ENCODE results near the gene MYO15B. TPM values are rescaled to one million over a fixed set of nuclear protein-coding genes. Genes with fewer than 3 reads are reported as not detected.

MYO15B gene
- total and polyA plus RNA-seq, 2 of the 13 experiments (the other 11 are each of a cell fraction or from before 2014, with no cell fraction given) = 2.8 to 8.1 TPM

DNA sequence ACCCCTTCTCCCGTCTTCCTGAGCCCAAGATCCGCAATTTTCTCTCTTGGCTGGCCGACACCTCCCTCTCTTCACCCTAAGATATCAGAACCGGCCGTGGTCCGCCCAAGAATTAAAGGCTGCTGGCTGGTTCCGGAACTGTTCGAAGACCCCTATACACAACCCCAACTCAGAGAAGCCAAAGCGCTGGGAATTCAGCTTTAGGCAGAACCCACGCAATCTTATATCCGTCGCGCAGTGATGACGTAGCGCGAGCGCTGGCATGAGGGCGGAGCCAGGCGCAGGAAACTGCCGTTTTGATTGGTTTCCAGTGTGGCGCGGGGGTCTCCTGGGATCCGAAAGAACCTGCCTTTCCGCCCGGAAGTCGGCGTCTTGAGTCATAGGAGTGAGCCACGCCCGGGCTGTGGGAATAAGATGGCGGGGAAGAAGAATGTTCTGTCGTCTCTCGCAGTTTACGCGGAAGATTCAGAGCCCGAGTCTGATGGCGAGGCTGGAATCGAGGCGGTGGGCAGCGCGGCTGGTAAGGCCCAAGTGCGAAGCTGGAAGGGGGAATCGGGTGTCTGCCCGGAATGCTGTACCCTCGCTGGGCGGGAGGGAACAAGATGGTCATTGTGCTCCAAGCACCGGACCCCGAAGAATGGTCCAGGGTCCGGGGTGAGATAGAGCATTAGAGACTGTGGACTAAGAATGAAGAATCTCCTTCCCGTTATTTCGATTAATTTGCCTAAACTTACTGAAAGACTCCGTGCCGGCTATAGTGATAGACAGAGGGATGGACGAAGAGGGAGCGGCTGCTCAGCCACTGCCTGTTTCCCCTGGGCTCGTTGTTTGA, 79.6 kb downstream of the MYO15B start, which contains the start of the genes RECQL5 and SAP30BP (continued):
- TF ChIP-seq YEATS2 (CRISPR knock-in tag; IDR thresholded peaks at IDR 0.05; ENCODE audit: borderline replicate concordance) = peak; percentile 91; the same call in 1 of the 2 replicates
- TF ChIP-seq, protein P1, sequence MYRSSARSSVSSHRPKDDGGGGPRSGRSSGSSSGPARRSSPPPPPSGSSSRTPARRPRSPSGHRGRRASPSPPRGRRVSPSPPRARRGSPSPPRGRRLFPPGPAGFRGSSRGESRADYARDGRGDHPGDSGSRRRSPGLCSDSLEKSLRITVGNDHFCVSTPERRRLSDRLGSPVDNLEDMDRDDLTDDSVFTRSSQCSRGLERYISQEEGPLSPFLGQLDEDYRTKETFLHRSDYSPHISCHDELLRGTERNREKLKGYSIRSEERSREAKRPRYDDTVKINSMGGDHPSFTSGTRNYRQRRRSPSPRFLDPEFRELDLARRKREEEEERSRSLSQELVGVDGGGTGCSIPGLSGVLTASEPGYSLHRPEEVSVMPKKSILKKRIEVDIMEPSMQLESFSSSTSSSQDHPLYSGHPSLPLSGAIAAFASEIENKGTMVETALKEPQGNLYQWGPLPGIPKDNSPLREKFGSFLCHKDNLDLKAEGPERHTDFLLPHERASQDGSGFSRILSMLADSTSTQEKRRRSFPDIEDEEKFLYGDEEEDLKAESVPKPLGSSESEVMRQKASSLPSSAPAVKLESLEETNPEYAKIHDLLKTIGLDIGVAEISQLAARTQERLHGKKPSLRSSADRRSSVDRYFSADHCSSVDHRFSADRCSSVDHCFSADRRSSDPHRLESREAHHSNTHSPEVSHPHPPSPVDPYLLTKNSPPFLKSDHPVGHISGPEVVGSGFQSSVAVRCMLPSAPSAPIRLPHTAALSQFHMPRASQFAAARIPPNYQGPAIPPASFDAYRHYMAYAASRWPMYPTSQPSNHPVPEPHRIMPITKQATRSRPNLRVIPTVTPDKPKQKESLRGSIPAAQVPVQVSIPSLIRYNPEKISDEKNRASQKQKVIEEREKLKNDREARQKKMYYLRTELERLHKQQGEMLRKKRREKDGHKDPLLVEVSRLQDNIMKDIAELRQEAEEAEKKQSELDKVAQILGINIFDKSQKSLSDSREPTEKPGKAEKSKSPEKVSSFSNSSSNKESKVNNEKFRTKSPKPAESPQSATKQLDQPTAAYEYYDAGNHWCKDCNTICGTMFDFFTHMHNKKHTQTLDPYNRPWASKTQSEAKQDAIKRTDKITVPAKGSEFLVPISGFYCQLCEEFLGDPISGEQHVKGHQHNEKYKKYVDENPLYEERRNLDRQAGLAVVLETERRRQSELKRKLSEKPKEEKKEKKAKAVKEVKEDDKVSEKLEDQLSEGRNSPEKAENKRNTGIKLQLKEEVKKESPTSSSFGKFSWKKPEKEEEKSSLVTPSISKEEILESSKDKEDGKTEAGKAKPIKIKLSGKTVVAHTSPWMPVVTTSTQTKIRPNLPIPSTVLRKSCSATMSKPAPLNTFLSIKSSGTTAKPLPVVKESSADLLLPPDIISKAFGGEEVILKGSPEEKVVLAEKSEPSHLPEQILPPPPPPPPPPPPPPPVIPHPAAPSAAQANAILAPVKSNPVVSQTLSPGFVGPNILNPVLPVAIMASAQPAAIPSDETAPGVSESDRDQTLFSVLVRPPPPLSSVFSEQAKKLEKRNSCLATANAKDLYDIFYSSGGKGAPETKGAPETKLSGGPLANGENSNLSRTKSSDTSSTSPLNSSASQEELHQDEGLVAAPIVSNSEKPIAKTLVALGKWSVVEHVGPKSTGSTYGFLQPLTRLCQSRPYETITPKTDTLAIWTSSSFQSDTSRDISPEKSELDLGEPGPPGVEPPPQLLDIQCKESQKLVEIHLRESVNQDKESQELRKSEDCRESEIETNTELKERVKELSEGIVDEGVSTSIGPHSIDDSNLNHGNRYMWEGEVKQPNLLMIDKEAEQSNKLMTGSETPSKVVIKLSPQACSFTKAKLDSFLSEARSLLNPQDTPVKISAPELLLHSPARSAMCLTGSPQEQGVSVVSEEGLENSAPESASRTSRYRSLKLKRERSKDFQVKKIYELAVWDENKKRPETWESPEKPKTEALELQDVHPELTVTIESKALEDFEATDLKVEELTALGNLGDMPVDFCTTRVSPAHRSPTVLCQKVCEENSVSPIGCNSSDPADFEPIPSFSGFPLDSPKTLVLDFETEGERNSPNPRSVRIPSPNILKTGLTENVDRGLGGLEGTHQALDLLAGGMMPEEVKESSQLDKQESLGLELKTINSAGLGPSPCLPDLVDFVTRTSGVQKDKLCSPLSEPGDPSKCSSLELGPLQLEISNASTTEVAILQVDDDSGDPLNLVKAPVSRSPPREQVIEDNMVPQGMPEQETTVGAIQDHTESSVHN (CRISPR knock-in tag; IDR thresholded peaks at IDR 0.05) = no peak
- no peak for TF ChIP-seq ZNF567 (CRISPR knock-in tag; IDR thresholded peaks at IDR 0.05; ENCODE audit: borderline replicate concordance)
- TF ChIP-seq ZNF143 (CRISPR knock-in tag; IDR thresholded peaks at IDR 0.05) = peak; percentile 92
- no peak for TF ChIP-seq HNRNPK (IDR thresholded peaks at IDR 0.05; ENCODE audit: low read depth, low read length, poor library complexity, severe bottlenecking)
- no peak; the same call in 1 of the 2 replicates for TF ChIP-seq TARDBP (CRISPR knock-in tag; IDR thresholded peaks at IDR 0.05)
- TF ChIP-seq PCBP2 (optimal IDR thresholded peaks at IDR 0.05; ENCODE audit: low read depth, low read length, poor library complexity, severe bottlenecking) = no peak
- TF ChIP-seq SRSF4 (IDR thresholded peaks at IDR 0.05; ENCODE audit: low read depth, low read length, poor library complexity, severe bottlenecking) = no peak
- peak; percentile 97 for TF ChIP-seq SP4 (CRISPR knock-in tag; IDR thresholded peaks at IDR 0.05)
- TF ChIP-seq ELF4 (CRISPR knock-in tag; IDR thresholded peaks at IDR 0.05; ENCODE audit: borderline replicate concordance) = peak; percentile 98
- TF ChIP-seq MED1 (CRISPR knock-in tag; IDR thresholded peaks at IDR 0.05) = peak; percentile 53; the same call in 1 of the 2 replicates
- TF ChIP-seq, protein P2, sequence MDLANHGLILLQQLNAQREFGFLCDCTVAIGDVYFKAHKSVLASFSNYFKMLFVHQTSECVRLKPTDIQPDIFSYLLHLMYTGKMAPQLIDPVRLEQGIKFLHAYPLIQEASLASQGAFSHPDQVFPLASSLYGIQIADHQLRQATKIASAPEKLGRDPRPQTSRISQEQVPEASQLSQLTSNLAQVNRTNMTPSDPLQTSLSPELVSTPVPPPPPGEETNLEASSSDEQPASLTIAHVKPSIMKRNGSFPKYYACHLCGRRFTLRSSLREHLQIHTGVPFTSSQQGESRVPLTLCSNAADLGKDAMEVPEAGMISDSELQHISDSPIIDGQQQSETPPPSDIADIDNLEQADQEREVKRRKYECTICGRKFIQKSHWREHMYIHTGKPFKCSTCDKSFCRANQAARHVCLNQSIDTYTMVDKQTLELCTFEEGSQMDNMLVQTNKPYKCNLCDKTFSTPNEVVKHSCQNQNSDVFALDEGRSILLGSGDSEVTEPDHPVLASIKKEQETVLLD (CRISPR knock-in tag; IDR thresholded peaks at IDR 0.05; ENCODE audit: low read depth) = no peak
- peak; percentile 39; the same call in 1 of the 2 replicates for TF ChIP-seq RFXAP (CRISPR knock-in tag; IDR thresholded peaks at IDR 0.05; ENCODE audit: borderline replicate concordance)
- peak; percentile 24; the same call in 1 of the 2 replicates for TF ChIP-seq ZNF225 (CRISPR knock-in tag; IDR thresholded peaks at IDR 0.05)
- TF ChIP-seq THYN1 (CRISPR knock-in tag; IDR thresholded peaks at IDR 0.05; ENCODE audit: borderline replicate concordance, low read depth) = no peak
- TF ChIP-seq, protein P3, sequence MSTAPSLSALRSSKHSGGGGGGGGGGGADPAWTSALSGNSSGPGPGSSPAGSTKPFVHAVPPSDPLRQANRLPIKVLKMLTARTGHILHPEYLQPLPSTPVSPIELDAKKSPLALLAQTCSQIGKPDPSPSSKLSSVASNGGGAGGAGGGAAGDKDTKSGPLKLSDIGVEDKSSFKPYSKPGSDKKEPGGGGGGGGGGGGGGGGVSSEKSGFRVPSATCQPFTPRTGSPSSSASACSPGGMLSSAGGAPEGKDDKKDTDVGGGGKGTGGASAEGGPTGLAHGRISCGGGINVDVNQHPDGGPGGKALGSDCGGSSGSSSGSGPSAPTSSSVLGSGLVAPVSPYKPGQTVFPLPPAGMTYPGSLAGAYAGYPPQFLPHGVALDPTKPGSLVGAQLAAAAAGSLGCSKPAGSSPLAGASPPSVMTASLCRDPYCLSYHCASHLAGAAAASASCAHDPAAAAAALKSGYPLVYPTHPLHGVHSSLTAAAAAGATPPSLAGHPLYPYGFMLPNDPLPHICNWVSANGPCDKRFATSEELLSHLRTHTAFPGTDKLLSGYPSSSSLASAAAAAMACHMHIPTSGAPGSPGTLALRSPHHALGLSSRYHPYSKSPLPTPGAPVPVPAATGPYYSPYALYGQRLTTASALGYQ (CRISPR knock-in tag; IDR thresholded peaks at IDR 0.05) = no peak

All from HepG2 (cell line).